Spinal cord (tissue), 10 donors: ENCODE data around the gene MVB12B. TPM values are rescaled to one million over a fixed set of nuclear protein-coding genes. Genes with fewer than 3 reads are reported as not detected.

Experiments used
- DNase-seq, 6 donors: peaks; one replicate each; pipeline versions ENCODE4 v3.0.0 to v3.0.0-alpha.2; 2013 to 2015; ENCODE audit warnings: low spot score in 6 of 6, low read depth in 4 of 6
- H3K27ac ChIP-seq: one replicate; pipeline ENCODE4 v1.5.1; 2013; ENCODE audit warnings: low read depth, low read length, control low read depth
- H3K27me3 ChIP-seq: one replicate; pipeline ENCODE4 v1.6.1; 2013; ENCODE audit warnings: low read length; ENCODE audit not compliant: control insufficient read depth, insufficient read depth
- H3K36me3 ChIP-seq: one replicate; pipeline ENCODE4 v1.6.1; 2013; ENCODE audit warnings: low read length; ENCODE audit not compliant: control insufficient read depth, insufficient read depth
- H3K4me1 ChIP-seq: one replicate; pipeline ENCODE4 v1.6.1; 2013; ENCODE audit warnings: low read length; ENCODE audit not compliant: control insufficient read depth, insufficient read depth
- H3K4me3 ChIP-seq: one replicate; pipeline ENCODE4 v1.5.1; 2013; ENCODE audit warnings: low read depth, low read length, control low read depth
- H3K9me3 ChIP-seq: one replicate; pipeline ENCODE4 v1.6.1; 2013; ENCODE audit warnings: low read length; ENCODE audit not compliant: control insufficient read depth, insufficient read depth
- WGBS: methylation state at CpG from one replicate; pipeline ENCODE4 v1.1.5; 2013; ENCODE audit warnings: missing lambda C conversion rate; ENCODE audit not compliant: insufficient coverage; 5-methylcytosine and 5-hydroxymethylcytosine counted together
- polyA plus RNA-seq, 2 donors: library from polyadenylated mRNA; unstranded; fragments of 120-200 nt; gene quantifications; one replicate each; pipeline ENCODE4 v1.2.1, GENCODE V29; 2013; ENCODE audit not compliant: insufficient read length in 2 of 2
- total RNA-seq, 2 donors: library from RNA; depleted of rRNA in 1 of 2; stranded (reverse); fragments of 120-200 nt in 1 of 2; fragments of >200 nt in 1 of 2; gene quantifications; one replicate each; pipeline versions ENCODE4 v1.2.3 to v1.2.4, GENCODE V29; 2013 to 2014
- donor health status: healthy.

MVB12B gene
- total and polyA plus RNA-seq, 4 donors, result 28.9 to 84.2 (median 55.6) TPM

GRCh38 chr9:126294331-126295081 is 32.1 kb upstream of the MVB12B start:
- Histone ChIP-seq H3K27me3 (no peaks in the 10 kb centered on the region), H3K27ac (no peak overlapping the region), H3K4me3 (no peak overlapping the region), H3K36me3 (no peaks in the 10 kb centered on the region), H3K4me1 (peaks cover 31% of the 10 kb centered on the region), H3K9me3 (no peaks in the 10 kb centered on the region)
- WGBS, result 77% methylated on average over 15 of the region's 15 CpGs
- DNase-seq, result no peak

- DNase-seq, result no peak
- no peak overlapping the region for H3K4me3 ChIP-seq
- WGBS, result 88% methylated on average over 5 of the region's 5 CpGs
- no peaks in the 10 kb centered on the region for H3K9me3 ChIP-seq
- H3K4me1 ChIP-seq, result peaks cover 31% of the 10 kb centered on the region
- no peak overlapping the region for H3K27ac ChIP-seq
- H3K36me3 ChIP-seq, result no peaks in the 10 kb centered on the region
- no peaks in the 10 kb centered on the region for H3K27me3 ChIP-seq
Measured at GRCh38 chr9:126295082-126295477, 31.5 kb upstream of the MVB12B start.

GRCh38 chr9:126295516-126295915 is 31.1 kb upstream of the MVB12B start:
- 100% methylated on average over 1 of the region's 1 CpG for WGBS
- no peaks in the 10 kb centered on the region for H3K27me3 ChIP-seq
- no peak overlapping the region for H3K27ac ChIP-seq
- H3K9me3 ChIP-seq, result no peaks in the 10 kb centered on the region
- H3K4me3 ChIP-seq, result no peak overlapping the region
- H3K36me3 ChIP-seq, result no peaks in the 10 kb centered on the region
- H3K4me1 ChIP-seq, result peaks cover 31% of the 10 kb centered on the region
- no peak for DNase-seq

GRCh38 chr9:126295936-126296600 is 30.6 kb upstream of the MVB12B start:
- no peak for DNase-seq
- no peak overlapping the region for H3K4me3 ChIP-seq
- WGBS, result 93% methylated on average over 16 of the region's 17 CpGs
- H3K4me1 ChIP-seq, result peaks cover 28% of the 10 kb centered on the region
- no peaks in the 10 kb centered on the region for H3K9me3 ChIP-seq
- no peak overlapping the region for H3K27ac ChIP-seq
- H3K27me3 ChIP-seq, result no peaks in the 10 kb centered on the region
- no peaks in the 10 kb centered on the region for H3K36me3 ChIP-seq

- no CpG with 5 or more reads among the region's 6 CpGs for WGBS
- DNase-seq, result no peak
- H3K4me3 ChIP-seq, result no peak overlapping the region
- peaks cover 27% of the 10 kb centered on the region for H3K4me1 ChIP-seq
- no peaks in the 10 kb centered on the region for H3K9me3 ChIP-seq
- H3K36me3 ChIP-seq, result no peaks in the 10 kb centered on the region
- no peaks in the 10 kb centered on the region for H3K27me3 ChIP-seq
- no peak overlapping the region for H3K27ac ChIP-seq
Measured at GRCh38 chr9:126296687-126297086, 29.9 kb upstream of the MVB12B start.

GRCh38 chr9:126297661-126298060 is 29.0 kb upstream of the MVB12B start:
- Histone ChIP-seq H3K36me3 (no peaks in the 10 kb centered on the region), H3K27ac (no peak overlapping the region), H3K4me3 (no peak overlapping the region), H3K9me3 (no peaks in the 10 kb centered on the region), H3K4me1 (peaks cover 27% of the 10 kb centered on the region), H3K27me3 (no peaks in the 10 kb centered on the region)
- DNase-seq, result no peak
- 61% methylated on average over 7 of the region's 7 CpGs for WGBS

- H3K9me3 ChIP-seq, result no peaks in the 10 kb centered on the region
Measured at GRCh38 chr9:126298063-126298801, 28.4 kb upstream of the MVB12B start.

GRCh38 chr9:126299706-126300276 is 26.8 kb upstream of the MVB12B start:
- Histone ChIP-seq H3K4me3 (no peak overlapping the region), H3K27me3 (no peaks in the 10 kb centered on the region), H3K36me3 (no peaks in the 10 kb centered on the region), H3K27ac (no peak overlapping the region), H3K9me3 (no peaks in the 10 kb centered on the region), H3K4me1 (peaks cover 18% of the 10 kb centered on the region)
- DNase-seq, result no peak
- WGBS, result 96% methylated on average over 4 of the region's 7 CpGs

More at GRCh38 chr9:126298063-126298801, 28.4 kb upstream of the MVB12B start:
- WGBS, result 16% methylated on average over 23 of the region's 27 CpGs
- DNase-seq, result peak in 5 of 6 donors; percentile 26 to 85 (median 58)
- no peaks in the 10 kb centered on the region for H3K36me3 ChIP-seq
- H3K27me3 ChIP-seq, result no peaks in the 10 kb centered on the region
- peak overlapping the region; percentile 44 for H3K27ac ChIP-seq
- peaks cover 24% of the 10 kb centered on the region for H3K4me1 ChIP-seq
- no peak overlapping the region for H3K4me3 ChIP-seq

GRCh38 chr9:126301196-126301595 is 25.4 kb upstream of the MVB12B start:
- H3K27ac ChIP-seq, result no peak overlapping the region
- no peak overlapping the region for H3K4me3 ChIP-seq
- no peaks in the 10 kb centered on the region for H3K27me3 ChIP-seq
- WGBS, result no CpG with 5 or more reads among the region's 3 CpGs
- H3K36me3 ChIP-seq, result no peaks in the 10 kb centered on the region
- no peaks in the 10 kb centered on the region for H3K9me3 ChIP-seq
- peaks cover 17% of the 10 kb centered on the region for H3K4me1 ChIP-seq
- no peak for DNase-seq
